SK-N-SH (cell line): ENCODE results near the gene SPTLC1.

Experiments used
- CHD2 ChIP-seq: fragments of 150-350 bp; IDR thresholded peaks from 2 replicates; pipeline ENCODE4 v1.6.1; 2018; ENCODE audit warnings: low read length; ENCODE audit not compliant: partially characterized antibody
- EP300 ChIP-seq, 2 experiments: IDR thresholded peaks; 2 replicates each; pipeline versions ENCODE4 v1.4.0 to v1.6.1; 2012; ENCODE audit warnings: borderline replicate concordance in 1 of 2, low read depth in 1 of 2, low read length in 1 of 2
- EZH2phosphoT487 ChIP-seq: fragments of 200-600 bp; sonication (generic); IDR thresholded peaks from 2 replicates; pipeline ENCODE4 v1.6.1; 2017; ENCODE audit warnings: low read depth, mixed run types, mild to moderate bottlenecking, antibody characterized with exemption, moderate library complexity, borderline replicate concordance
- FOXM1 ChIP-seq: IDR thresholded peaks from 2 replicates; pipeline ENCODE4 v1.4.0; 2012; ENCODE audit warnings: low read depth, mild to moderate bottlenecking
- MXI1 ChIP-seq: IDR thresholded peaks from 2 replicates; pipeline ENCODE4 v1.6.1; 2012; ENCODE audit warnings: mild to moderate bottlenecking, low read depth, low read length, improper control_type of control experiment
- RAD21 ChIP-seq: IDR thresholded peaks from 2 replicates; pipeline ENCODE4 v1.6.1; 2012; ENCODE audit warnings: mild to moderate bottlenecking, low read length
- REST ChIP-seq: IDR thresholded peaks from 2 replicates; pipeline ENCODE4 v1.6.1; 2012; ENCODE audit warnings: mild to moderate bottlenecking, low read depth, low read length, moderate library complexity
- SIN3A ChIP-seq: IDR thresholded peaks from 2 replicates; pipeline ENCODE4 v1.6.1; 2012; ENCODE audit warnings: low read depth, mild to moderate bottlenecking, low read length, moderate library complexity, borderline replicate concordance
- YY1 ChIP-seq: IDR thresholded peaks from 2 replicates; pipeline ENCODE4 v1.4.0; 2012; ENCODE audit warnings: low read depth, mild to moderate bottlenecking
- TF ChIP-seq, protein P1 (sequence below): fragments of 200-600 bp; sonication (generic); IDR thresholded peaks from 2 replicates; pipeline ENCODE4 v1.6.1; 2017; ENCODE audit warnings: antibody characterized with exemption, mild to moderate bottlenecking, moderate library complexity

- TF ChIP-seq, protein P1, sequence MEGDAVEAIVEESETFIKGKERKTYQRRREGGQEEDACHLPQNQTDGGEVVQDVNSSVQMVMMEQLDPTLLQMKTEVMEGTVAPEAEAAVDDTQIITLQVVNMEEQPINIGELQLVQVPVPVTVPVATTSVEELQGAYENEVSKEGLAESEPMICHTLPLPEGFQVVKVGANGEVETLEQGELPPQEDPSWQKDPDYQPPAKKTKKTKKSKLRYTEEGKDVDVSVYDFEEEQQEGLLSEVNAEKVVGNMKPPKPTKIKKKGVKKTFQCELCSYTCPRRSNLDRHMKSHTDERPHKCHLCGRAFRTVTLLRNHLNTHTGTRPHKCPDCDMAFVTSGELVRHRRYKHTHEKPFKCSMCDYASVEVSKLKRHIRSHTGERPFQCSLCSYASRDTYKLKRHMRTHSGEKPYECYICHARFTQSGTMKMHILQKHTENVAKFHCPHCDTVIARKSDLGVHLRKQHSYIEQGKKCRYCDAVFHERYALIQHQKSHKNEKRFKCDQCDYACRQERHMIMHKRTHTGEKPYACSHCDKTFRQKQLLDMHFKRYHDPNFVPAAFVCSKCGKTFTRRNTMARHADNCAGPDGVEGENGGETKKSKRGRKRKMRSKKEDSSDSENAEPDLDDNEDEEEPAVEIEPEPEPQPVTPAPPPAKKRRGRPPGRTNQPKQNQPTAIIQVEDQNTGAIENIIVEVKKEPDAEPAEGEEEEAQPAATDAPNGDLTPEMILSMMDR: no peak
- TF ChIP-seq EZH2phosphoT487 (no peak), RAD21 (no peak), YY1 (no peak), SIN3A (no peak), EP300 (IDR thresholded peaks at IDR 0.05; ENCODE audit: borderline replicate concordance in 1 of 2, low read depth in 1 of 2, low read length in 1 of 2) (no peak), REST (no peak), CHD2 (no peak), MXI1 (no peak), FOXM1 (no peak)
Measured at GRCh38 chr9:92100237-92100911, 14.8 kb downstream of the SPTLC1 start.
